Activated naive CD8-positive, alpha-beta T cell (primary cell): ENCODE data around the gene RSPRY1.
A peak's percentile ranks its signal among the peaks of the same experiment; 100 is the strongest.

Source experiments
- H3K27ac Mint-ChIP-seq: one replicate; pipeline ENCODE4 v1.8.0; 2021; ENCODE audit warnings: mixed read lengths
- H3K27me3 Mint-ChIP-seq: one replicate; pipeline ENCODE4 v1.8.0; 2021; ENCODE audit warnings: mixed read lengths
- H3K36me3 Mint-ChIP-seq: one replicate; pipeline ENCODE4 v1.8.0; 2021; ENCODE audit warnings: mixed read lengths
- H3K4me1 Mint-ChIP-seq: one replicate; pipeline ENCODE4 v1.8.0; 2021; ENCODE audit warnings: low read depth, mixed read lengths
- H3K4me3 Mint-ChIP-seq: one replicate; pipeline ENCODE4 v1.8.0; 2021; ENCODE audit warnings: mild to moderate bottlenecking, mixed read lengths
- H3K9me3 Mint-ChIP-seq: one replicate; pipeline ENCODE4 v1.8.0; 2021; ENCODE audit warnings: low read depth, mixed read lengths

The RSPRY1 gene

GRCh38 chr16:57166451-57166850 lies 19.7 kb upstream of the RSPRY1 start:
- Mint-ChIP-seq H3K36me3 (peaks cover 12% of the 10 kb centered on the region), H3K4me3 (no peak overlapping the region), H3K27ac (peak overlapping the region; percentile 4), H3K9me3 (no peaks in the 10 kb centered on the region), H3K4me1 (peaks cover 9% of the 10 kb centered on the region), H3K27me3 (no peaks in the 10 kb centered on the region)

DNA sequence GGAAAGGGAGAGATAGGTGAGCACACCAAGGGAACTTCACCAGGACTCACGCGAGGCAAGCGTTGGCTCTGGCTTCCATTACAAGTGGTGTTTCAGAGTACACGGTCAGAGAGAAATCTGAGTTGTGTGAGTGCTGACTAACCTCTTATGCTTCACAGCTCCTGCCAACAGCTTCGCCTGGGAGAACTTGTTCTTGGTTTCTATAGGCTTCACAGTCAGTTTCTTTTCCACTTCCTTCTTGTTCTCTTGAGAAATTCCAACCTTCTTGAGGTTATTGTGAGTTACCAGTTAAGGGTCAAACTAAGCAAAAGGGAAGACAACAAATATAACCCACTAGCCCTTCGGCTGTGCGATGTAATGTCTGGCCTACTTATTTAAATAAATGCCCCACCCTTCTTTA lies 19.2 kb upstream of the RSPRY1 start:
- Mint-ChIP-seq H3K4me3 (no peak overlapping the region), H3K27me3 (no peaks in the 10 kb centered on the region), H3K27ac (no peak overlapping the region), H3K36me3 (peaks cover 14% of the 10 kb centered on the region), H3K4me1 (peaks cover 9% of the 10 kb centered on the region), H3K9me3 (no peaks in the 10 kb centered on the region)

- Mint-ChIP-seq H3K27ac (no peak overlapping the region), H3K27me3 (no peaks in the 10 kb centered on the region), H3K9me3 (no peaks in the 10 kb centered on the region), H3K36me3 (peaks cover 15% of the 10 kb centered on the region), H3K4me1 (peaks cover 9% of the 10 kb centered on the region), H3K4me3 (no peak overlapping the region)
Observed at GRCh38 chr16:57167538-57167937, 18.6 kb upstream of the RSPRY1 start.

GRCh38 chr16:57167953-57168352 lies 18.2 kb upstream of the RSPRY1 start:
- H3K27me3 Mint-ChIP-seq: no peaks in the 10 kb centered on the region
- peak overlapping the region; percentile 1 for H3K27ac Mint-ChIP-seq
- H3K9me3 Mint-ChIP-seq: no peaks in the 10 kb centered on the region
- no peak overlapping the region for H3K4me3 Mint-ChIP-seq
- H3K4me1 Mint-ChIP-seq: peaks cover 9% of the 10 kb centered on the region
- peaks cover 15% of the 10 kb centered on the region for H3K36me3 Mint-ChIP-seq

- Mint-ChIP-seq H3K9me3 (no peaks in the 10 kb centered on the region), H3K36me3 (peaks cover 10% of the 10 kb centered on the region), H3K27ac (no peak overlapping the region), H3K4me3 (no peak overlapping the region), H3K27me3 (no peaks in the 10 kb centered on the region), H3K4me1 (peaks cover 9% of the 10 kb centered on the region)
Observed at GRCh38 chr16:57169327-57169726, 16.8 kb upstream of the RSPRY1 start.

DNA sequence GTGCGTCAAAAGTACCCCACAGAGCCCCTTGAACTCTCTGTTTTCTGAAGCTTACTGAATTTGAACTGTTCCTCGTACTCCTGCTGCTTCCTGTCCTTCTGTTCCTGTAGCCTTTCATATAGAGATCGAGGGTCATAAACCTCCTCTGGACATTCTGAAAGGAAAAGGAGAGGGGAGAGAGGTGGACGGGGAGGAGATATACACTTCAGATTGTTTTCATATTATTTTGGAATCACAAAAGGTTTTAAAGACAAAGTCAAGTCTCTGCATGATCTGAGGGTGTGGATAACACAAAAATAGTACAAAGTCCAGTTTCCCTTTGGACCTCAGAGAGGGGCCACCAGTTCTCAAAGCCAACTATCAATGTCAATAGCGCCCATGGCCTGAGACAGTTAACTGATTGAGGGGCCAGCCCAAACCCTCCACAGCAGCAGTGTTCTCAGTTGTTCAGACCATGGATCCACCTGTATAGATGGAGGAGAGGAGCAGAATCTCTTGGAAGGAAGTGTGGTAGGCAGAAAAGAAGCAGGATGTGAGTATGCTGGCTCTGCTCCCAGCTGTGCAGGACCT lies 13.3 kb upstream of the RSPRY1 start:
- H3K4me3 Mint-ChIP-seq: no peak overlapping the region
- no peaks in the 10 kb centered on the region for H3K27me3 Mint-ChIP-seq
- H3K9me3 Mint-ChIP-seq: no peaks in the 10 kb centered on the region
- peaks cover 5% of the 10 kb centered on the region for H3K36me3 Mint-ChIP-seq
- peaks cover 4% of the 10 kb centered on the region for H3K4me1 Mint-ChIP-seq
- no peak overlapping the region for H3K27ac Mint-ChIP-seq

- H3K36me3 Mint-ChIP-seq: peaks cover 4% of the 10 kb centered on the region
- H3K27ac Mint-ChIP-seq: no peak overlapping the region
- peaks cover 4% of the 10 kb centered on the region for H3K4me1 Mint-ChIP-seq
Observed at GRCh38 chr16:57175896-57176295, 10.2 kb upstream of the RSPRY1 start.

GRCh38 chr16:57178196-57178595 lies 7.9 kb upstream of the RSPRY1 start:
- Mint-ChIP-seq H3K27ac (no peak overlapping the region), H3K4me1 (peaks cover 14% of the 10 kb centered on the region), H3K36me3 (no peaks in the 10 kb centered on the region), H3K4me3 (no peak overlapping the region), H3K27me3 (no peaks in the 10 kb centered on the region), H3K9me3 (no peaks in the 10 kb centered on the region)

More at GRCh38 chr16:57175896-57176295, 10.2 kb upstream of the RSPRY1 start:
- no peaks in the 10 kb centered on the region for H3K27me3 Mint-ChIP-seq
- H3K9me3 Mint-ChIP-seq: no peaks in the 10 kb centered on the region
- no peak overlapping the region for H3K4me3 Mint-ChIP-seq

GRCh38 chr16:57178793-57179212 lies 7.3 kb upstream of the RSPRY1 start:
- Mint-ChIP-seq H3K36me3 (no peaks in the 10 kb centered on the region), H3K4me1 (peaks cover 16% of the 10 kb centered on the region), H3K4me3 (no peak overlapping the region), H3K27me3 (no peaks in the 10 kb centered on the region), H3K9me3 (no peaks in the 10 kb centered on the region), H3K27ac (no peak overlapping the region)

GRCh38 chr16:57179215-57179828 lies 6.8 kb upstream of the RSPRY1 start:
- H3K36me3 Mint-ChIP-seq: no peaks in the 10 kb centered on the region
- H3K4me1 Mint-ChIP-seq: peaks cover 21% of the 10 kb centered on the region
- H3K9me3 Mint-ChIP-seq: no peaks in the 10 kb centered on the region
- no peak overlapping the region for H3K4me3 Mint-ChIP-seq
- H3K27me3 Mint-ChIP-seq: no peaks in the 10 kb centered on the region
- H3K27ac Mint-ChIP-seq: no peak overlapping the region

DNA sequence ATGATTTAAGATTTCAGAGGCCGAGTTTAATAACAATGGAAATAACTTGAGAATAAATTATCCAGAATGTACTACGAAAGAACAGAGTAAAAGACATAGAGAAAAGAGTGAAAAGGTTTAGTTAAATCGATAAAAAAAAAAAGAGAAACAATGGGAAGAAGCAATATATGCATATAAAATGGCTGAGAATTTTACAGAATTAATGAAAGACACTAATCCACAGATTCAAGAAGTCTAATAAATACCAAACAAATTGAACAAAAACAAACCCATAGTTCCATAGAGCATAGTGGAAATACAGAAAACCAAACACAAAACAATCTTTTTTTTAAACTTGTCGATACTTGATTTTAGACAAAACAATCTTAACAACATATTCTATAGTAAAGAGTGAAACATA lies 2.0 kb upstream of the RSPRY1 start:
- H3K4me1 Mint-ChIP-seq: peaks cover 46% of the 10 kb centered on the region
- no peaks in the 10 kb centered on the region for H3K36me3 Mint-ChIP-seq
- peak overlapping the region; percentile 100 for H3K4me3 Mint-ChIP-seq
- H3K9me3 Mint-ChIP-seq: no peaks in the 10 kb centered on the region
- H3K27me3 Mint-ChIP-seq: no peaks in the 10 kb centered on the region
- H3K27ac Mint-ChIP-seq: no peak overlapping the region

DNA sequence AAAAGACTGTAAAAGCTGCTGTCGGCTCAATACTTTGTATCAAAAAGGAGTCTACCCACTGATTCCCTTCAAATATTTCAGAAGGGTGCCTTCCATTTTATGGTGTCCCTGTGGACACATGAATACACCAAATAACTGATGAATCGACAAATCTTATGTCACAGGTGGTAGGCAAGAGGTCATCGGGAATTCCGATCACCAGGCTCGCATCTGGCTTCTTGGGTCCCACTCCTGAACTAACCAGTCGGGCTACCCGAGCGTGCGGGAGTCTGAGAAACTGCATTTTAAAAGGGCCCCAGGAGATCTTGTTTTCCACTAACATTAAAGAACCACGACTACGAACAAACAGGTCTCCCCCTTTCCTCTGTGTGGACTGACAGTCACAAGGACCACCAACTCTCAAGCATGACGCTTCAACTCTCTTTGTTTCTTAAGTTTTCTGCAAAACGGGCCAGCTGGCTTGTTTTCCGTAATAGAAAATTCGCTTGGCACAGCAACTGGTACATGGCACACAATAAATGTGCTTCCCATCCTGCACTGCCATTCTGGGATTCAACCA lies 1.2 kb upstream of the RSPRY1 start:
- H3K27ac Mint-ChIP-seq: peak overlapping the region; percentile 95
- no peaks in the 10 kb centered on the region for H3K9me3 Mint-ChIP-seq
- peak overlapping the region; percentile 100 for H3K4me3 Mint-ChIP-seq
- peaks cover 51% of the 10 kb centered on the region for H3K4me1 Mint-ChIP-seq
- H3K27me3 Mint-ChIP-seq: no peaks in the 10 kb centered on the region
- no peaks in the 10 kb centered on the region for H3K36me3 Mint-ChIP-seq

GRCh38 chr16:57185446-57185944 lies 634 bp upstream of the RSPRY1 start:
- no peaks in the 10 kb centered on the region for H3K27me3 Mint-ChIP-seq
- peaks cover 54% of the 10 kb centered on the region for H3K4me1 Mint-ChIP-seq
- H3K36me3 Mint-ChIP-seq: no peaks in the 10 kb centered on the region
- H3K4me3 Mint-ChIP-seq: peak overlapping the region; percentile 100
- H3K9me3 Mint-ChIP-seq: no peaks in the 10 kb centered on the region
- peak overlapping the region; percentile 95 for H3K27ac Mint-ChIP-seq

GRCh38 chr16:57186872-57187854 lies 1.0 kb downstream of the RSPRY1 start:
- Mint-ChIP-seq H3K4me1 (peaks cover 60% of the 10 kb centered on the region), H3K4me3 (peak overlapping the region; percentile 100), H3K27ac (peak overlapping the region; percentile 95), H3K27me3 (no peaks in the 10 kb centered on the region), H3K9me3 (no peaks in the 10 kb centered on the region), H3K36me3 (no peaks in the 10 kb centered on the region)
